ENCODE data around the gene NKD2.
"Not testable (repeated sequence)": the region's sequence is repeated elsewhere in the genome, so short reads cannot be mapped to it uniquely, and the experiment has no call there.

Gene NKD2

DNA sequence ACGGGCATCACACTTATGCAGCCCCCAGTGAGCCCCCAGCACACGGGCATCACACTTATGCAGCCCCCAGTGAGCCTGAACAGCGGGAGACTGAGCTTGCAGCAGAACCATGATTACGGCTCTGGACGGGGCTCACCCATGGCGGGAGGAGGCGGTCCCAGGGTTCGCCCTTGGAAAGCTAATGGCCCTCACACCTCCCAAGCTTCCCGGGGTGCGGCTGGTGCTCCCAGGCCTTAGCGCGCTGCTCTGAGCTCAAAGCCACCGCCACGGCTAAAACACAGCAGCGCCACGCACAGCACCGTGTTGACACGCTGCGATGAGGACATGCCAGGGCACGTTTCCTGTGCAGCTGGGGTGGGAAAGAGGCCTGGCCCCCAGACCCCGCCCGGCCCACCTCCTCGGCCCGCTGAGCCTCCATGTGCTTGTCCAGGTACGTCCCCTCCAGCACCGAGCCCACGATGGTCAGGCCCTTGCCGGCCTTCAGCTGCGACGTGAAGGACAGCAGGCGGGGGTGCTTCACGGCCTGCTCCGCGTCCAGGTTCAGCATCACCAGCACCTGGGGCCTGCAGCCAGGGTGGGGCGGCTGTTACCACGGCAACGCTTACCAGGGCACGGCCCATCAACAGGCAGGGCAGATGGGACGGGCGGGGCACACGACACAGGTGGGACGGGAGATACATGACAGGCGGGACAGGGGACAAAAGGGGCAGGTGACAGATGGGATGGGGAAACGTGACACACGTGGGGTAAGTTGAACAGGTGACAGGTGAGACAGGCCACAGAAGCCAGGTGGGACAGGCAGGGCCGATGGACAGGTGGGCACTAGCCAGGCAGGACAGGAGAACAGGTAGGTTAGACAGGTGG, 64.9 kb downstream of the NKD2 start:
- no peak for DNase-seq (ENCODE audit: low read depth)

DNA sequence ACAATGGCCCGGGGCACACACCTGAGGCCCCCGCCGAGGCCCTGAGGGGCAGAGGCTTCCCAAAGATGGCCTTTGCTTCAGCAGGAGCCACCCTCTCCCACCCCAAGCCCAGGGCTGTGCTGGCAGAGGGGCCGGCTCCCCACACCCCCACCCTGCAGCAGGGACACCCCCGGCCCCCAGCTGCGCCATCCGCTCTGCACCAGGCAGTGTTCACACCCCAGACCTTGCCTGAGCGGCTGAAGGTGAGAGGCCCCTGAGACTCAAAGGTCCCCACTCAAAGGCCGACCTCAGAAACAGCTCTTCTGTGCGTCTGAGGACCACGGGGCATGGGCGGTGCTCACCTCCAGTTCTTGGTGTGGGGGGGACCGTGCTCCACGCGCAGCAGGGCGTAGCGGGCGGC, 65.6 kb downstream of the NKD2 start:
- DNase-seq (ENCODE audit: low read depth): no peak

DNA sequence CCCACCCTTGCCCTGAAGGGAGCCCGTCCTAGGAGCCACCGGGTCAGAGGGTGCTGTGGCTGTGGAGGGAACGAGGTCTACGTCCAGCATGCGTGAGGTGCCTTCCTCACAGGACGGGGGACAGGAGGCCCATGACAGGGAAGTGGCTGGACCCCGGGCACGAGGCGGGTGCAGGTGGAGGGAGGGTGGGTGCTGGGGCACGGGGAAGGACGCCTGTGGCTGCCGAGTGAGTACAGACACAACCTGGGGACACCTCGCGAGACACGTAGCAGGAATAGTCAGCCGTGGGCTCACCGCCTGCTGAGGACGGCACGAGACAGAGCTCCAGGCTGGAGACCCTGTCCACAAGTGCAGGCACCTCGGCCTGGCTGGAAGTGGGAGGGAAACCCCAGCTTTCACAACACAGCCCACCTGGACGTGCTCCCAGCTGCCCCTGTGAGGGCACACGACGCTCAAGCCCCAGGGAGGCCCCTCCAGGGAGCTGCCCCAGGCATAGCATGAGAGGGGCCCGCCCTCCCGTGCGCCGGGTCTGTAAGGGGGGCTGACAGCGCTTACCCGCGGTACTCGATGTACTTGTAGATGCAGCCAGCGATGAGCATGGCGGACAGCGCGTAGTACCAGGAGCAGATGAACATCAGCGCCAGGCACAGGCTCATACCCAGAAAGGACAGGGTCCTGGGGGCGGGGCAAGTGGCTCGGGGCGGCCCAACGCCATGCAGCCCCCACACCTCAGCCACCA, 66.4 kb downstream of the NKD2 start:
- no peak for DNase-seq (ENCODE audit: low read depth)

DNA sequence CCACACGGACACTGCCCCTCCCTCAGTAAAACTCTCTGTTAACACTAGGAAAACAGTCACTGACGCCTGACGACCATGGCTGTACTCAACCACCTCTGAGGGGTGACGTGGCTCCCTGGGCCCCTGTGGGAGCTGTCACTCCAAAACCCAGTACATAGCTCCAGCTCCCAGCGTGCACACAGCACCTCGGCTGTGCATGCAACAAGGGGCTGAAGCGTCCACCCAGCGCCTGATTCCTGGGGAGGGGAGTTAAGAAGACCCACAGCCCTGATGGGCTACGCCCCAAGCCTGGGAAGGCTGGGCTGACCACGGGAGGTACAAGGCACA, 66.9 kb downstream of the NKD2 start:
- no peak for DNase-seq (ENCODE audit: low read depth)

DNA sequence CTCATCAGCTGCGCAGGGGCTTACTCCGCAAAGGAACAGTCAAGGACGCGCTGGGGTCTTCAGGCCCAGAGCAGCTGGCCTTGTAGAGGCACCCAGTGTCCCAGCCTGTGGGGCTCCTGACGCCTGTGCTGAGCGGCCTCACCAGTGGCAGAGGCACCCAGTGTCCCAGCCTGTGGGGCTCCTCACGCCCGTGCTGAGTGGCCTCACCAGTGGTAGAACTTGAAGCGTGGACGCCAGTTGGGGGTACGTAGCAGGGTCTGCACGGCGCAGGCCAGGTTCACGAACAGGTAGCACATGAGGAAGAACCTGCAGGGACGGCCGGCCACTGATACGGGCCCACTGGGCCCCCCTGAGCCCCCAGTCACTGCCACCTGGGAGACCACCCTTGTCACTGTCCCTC, 67.3 kb downstream of the NKD2 start:
- DNase-seq (ENCODE audit: low read depth): no peak

DNA sequence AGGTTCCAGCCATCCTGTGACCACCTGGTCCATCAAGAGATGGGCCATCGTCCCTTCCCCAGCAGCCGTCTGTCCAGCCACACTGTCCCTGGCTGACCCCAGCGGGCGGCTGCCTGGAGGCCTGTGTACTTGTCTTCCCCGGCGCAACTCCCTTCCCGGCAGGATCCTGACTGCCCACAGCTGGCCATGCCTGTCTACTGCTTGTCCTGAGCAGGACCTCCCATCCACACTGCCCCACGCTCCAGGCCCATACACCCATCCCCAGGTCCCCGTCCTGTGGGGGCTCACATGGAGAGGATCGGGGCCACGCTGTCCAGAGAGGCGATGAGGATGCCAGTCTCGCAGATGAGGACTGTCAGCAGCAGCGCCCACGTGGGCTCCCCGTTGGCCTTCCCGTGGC, 67.8 kb downstream of the NKD2 start:
- no peak for DNase-seq (ENCODE audit: low read depth)

DNA sequence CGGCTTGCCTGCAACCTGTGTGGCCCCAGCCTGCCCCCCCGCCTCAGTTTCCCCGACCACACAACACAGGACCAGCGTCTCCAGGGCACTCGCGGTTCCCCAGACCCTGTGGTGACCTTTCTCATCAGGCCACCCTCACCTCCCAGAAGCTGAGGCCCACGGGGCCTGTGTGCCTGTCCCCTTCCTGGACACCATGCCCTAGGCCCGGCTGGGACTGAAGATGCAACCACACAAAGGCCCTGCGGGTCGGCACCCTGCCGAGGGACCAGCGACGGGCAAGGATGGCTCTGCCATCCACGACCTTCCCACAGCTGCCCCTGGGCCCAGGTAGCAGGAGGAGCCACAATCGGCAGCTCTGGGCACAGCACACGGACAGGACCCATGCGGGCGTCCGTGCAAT, 68.4 kb downstream of the NKD2 start:
- no peak for DNase-seq (ENCODE audit: low read depth)

DNA sequence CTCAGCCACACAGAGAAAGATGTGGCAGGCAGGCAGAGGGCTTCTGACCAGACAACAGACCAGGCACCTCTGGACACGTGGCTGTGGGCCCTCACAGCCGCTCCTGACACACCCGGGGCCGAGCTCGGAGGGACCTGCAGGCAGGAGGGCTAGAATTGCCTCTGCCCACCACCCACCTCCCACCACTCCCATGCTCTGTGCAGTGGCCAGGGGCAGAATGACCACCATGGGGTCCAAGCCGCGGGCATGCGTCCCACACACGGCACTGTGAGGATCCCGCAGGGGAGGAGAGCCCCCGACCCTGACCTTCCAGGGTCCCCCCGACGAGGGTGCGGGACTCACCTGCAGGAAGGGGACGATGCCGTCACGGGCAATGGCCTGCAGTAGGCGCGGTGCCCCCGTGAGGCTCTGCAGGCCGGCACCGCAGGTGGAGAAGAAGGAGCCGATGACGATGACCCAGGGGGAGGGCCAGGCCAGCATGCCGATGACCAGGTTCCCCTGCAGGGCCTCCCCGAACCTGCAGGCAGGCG, 69.0 kb downstream of the NKD2 start:
- no peak for DNase-seq (ENCODE audit: low read depth)

DNA sequence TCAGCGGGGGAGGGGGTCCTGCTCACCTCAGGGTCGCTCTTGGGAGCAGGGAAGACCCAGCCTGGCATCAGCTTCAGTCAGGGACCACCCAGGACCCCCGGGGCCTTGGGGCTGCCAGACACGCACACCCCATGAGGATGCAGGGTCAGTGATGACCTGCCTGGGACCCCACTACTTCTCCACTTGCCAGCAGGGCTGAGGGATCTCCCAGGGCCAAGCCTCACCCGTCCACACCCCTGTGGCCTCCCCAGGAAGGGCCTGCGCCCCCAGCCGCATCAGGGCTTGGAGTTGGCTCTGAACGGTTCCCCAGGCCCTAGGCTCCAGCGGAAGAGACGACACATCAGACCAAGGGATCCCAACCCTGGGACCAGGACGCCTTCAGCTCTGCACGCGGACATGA, 69.6 kb downstream of the NKD2 start:
- no peak for DNase-seq (ENCODE audit: low read depth)

DNA sequence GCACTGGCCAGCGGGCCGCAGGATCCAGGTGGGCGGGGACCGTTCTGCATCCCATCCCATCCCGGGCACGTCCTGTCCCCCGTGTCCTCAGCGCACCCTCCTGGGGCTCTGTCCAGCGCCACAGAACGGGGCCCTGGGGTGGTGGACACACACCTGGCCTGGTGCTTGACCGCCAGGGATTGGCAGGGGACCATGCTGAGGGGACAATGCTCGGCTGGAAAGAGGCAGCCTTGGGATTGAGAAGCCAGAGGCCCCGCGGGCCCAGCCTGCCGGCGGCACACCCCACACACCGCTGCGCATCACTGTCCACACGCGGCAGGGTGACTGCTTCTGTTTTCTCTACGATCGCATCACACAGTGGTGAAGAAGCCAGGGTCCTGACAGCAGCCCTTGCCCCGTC, 70.2 kb downstream of the NKD2 start:
- no peak for DNase-seq (ENCODE audit: low read depth)

DNA sequence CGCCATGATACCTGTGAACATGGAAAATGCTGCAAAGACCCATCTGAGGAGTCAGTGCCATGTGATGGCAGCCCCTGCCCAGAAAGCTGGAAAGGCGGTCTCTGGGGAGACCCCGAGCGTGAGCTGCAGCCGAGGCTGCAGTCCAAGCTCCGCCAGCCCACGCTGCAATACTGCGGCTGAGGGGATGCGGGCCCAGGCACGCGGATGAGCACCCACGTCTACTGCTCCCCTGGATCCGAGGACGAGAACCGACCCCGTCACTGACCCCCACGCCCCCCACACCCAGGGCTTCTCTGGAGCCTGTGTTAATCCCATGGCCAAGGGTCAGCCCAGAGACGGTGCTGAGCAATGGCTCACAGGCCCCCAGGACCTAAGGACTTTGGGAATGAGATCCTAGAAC, 70.9 kb downstream of the NKD2 start:
- DNase-seq (ENCODE audit: low read depth): no peak

DNA sequence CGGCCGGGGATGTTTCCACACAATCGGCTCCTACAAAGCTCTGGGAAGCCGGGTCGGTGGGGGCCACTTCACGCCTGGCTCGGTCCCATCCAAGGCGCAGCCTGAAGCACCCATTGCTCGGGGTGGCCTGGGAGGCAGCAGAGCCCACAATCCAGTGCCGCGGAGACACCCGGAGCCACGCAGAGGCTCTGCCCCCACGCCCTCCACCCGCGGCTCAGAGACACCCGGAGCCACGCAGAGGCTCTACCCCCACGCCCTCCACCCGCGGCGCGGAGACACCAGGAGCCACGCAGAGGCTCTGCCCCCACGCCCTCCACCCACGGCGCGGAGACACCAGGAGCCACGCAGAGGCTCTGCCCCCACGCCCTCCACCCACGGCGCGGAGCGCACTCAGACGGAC, 71.4 kb downstream of the NKD2 start:
- DNase-seq (ENCODE audit: low read depth): no peak

DNA sequence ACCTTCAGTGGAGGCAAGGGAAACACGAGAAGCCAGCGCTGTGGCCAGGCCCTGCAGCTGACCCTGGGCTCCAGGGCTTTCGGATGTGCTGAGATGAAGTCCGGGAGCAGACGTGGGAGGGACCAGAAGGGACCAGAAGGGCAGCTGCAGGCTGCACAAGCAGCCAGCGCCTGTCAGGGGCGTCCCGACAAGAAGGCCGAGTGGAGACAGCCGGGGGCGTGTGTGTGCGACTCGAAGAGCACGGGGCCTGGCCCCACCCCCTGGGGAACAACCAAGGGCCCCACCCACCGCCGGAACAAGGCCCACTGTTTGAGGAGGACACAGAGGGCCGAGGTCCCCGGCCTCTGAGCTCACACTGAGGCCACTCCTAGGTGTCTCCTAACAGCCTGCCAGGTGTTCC, 71.8 kb downstream of the NKD2 start:
- DNase-seq (ENCODE audit: low read depth): no peak

DNA sequence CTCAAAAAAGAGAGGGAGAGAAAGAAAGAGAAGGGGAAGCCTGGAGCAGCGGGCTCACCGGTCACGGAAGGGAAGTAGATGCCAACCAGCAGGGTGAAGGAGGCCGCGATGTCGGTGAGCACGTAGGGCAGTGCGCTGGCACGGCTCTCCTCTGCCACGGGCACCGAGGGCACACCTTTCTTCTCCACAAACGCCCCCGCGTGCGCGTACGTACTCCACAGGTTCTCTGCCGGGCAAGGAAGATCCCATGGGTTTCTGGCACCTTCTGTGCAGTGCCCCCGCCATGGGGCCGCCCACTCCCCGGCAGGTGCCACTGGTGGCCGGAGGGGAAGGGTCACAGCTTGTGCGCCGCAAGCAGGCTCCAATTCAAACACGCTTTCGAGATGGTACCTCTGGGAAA, 72.9 kb downstream of the NKD2 start:
- no peak for DNase-seq (ENCODE audit: low read depth)

DNA sequence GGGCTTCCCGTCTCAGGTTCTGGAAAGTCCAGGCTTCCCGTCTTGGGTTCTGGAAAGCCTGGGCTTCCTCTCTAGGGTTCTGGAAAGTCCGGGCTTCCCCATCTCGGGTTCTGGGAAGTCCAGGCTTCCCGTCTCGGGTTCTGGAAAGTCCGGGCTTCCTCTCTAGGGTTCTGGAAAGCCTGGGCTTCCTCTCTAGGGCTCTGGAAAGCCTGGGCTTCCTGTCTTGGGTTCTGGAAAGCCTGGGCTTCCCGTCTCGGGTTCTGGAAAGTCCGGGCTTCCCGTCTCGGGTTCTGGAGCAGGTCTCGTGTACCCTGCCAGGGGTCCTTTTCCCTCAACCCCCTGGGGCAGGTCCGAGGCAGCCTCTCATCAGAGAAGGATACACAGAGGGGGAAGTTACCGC, 74.4 kb downstream of the NKD2 start:
- not testable (repeated sequence) for DNase-seq (ENCODE audit: low read depth)

DNA sequence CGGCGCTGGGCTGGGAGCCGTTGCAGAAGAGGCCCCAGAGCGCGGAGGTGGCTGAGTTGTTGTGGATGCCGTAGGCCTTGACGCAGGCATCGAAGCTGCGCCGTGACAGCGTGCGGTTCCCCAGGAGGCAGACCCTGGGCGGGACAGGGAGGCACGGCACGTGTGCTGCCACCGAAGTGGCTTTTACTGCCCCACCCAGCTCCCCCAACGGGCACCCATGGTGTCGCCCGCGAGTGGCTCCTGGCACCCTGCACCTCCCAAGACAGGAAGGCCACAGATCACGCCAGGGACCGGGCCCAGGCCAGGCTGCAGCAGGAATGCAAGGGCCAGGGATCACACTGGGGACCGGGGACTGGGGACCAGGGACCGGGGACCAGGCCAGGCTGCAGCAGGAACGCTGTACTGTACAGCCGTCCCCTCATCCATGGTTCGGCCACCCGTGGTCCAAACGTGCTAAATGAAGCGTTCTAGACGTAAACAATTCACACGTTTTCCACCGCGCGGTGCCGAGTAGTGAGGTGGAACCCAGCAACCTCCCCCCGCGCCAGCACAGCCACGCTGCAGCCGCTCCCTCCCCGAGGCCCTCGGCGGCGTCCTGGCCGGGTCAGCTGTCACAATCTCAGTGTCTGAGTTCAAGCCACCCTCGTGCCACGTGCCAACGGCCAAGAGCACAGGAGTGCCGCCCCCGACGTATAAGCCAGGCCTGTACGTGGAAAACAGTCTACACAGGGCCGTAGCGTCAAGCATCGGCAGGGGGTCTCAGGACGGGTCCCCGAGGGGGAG, 75.4 kb downstream of the NKD2 start:
- DNase-seq (ENCODE audit: low read depth): no peak

DNA sequence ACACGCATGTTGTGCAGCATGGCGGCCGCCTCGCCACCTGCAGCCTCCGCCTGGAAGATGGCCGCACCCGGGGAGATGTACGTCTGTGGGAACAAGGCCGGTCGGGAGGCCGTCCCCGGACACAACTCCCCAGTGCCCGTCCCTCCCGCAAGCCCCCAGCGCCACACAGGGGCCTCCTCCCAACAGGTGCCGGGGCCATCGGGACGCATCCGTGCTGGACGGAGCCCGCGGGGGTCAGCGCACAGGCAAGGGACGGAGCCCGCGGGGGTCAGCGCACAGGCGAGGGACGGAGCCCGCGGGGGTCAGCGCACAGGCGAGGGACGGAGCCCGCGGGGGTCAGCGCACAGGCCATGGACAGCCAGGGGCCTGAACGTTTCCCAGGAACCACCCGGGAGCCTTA, 76.8 kb downstream of the NKD2 start:
- DNase-seq (ENCODE audit: low read depth): no peak

DNA sequence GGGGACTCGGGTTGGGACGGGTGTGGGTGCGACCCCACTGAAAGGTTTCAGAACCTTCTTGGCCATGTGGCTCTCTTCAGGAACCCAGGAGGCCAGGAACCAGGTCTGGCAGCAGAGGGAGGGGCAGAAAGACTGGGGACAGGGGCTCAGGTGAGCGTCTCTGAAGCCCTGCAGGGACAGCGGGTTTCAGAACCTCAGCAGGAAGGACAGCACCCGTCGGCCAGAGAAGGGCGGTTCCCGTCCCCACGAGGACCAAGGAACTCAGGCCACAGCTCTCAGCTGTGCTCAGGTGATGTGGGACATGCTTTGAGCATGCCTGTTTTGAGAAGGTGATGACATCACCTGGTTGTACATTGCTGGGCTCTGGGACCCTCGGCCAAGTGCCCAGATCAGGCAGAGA, 77.5 kb downstream of the NKD2 start:
- DNase-seq (ENCODE audit: low read depth): no peak

DNA sequence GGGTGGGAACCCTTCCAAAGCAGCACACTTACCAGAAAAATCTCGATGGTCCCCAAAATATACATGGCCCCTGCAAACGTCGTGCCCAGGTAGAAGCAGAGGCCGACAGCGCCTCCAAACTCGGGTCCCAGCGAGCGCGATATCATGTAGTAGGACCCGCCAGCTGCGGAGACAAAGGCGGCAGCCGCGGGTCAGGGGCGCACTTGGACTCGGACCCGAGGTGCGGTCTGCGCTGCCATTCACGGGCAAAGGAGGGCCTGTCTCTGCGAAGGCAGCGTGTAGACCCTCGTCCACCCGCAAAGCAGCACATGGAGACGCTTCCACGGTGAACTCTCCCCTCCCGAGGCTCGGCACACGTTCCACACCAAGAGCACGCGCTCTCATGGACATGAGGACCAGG, 78.3 kb downstream of the NKD2 start:
- DNase-seq (ENCODE audit: low read depth): no peak

DNA sequence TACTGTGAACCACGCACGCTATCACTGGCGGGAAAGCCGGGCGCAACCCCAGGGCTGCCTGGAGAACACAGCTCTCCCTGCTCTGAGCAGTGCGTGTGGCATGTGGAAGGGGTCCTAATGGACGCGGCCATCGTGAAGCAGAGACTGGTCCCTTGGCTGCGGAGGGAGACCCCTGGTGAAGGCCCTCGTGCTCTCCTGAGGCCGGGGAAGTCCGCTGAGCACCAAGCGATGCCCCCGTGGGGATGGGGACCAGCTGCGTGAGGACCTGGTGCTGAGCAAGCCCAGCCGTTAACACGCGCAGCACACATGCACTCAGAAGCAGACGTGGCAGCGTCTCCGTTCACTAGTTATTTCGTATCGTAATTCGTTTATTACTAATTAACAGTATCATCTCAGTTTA, 78.8 kb downstream of the NKD2 start:
- no peak for DNase-seq (ENCODE audit: low read depth)

DNA sequence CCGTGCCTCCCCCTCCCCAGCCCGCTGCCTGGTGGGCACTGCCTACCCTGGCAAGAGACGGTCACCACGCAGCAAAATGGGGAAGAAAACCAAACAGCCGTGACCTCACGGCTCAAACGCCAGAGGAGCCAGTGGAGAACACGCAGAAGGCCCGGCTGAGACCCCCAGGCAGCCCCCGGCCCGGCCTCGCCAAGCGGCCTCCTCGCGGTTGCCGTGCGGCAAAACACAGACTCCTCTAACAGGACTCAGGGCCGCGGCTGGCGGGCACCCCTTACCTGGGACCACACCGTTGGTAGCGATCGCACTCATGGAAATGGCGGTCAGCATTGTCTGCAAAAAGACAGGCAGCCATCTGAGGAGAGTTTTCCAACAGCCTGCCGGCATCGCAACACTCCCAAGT, 79.4 kb downstream of the NKD2 start:
- DNase-seq (ENCODE audit: low read depth): no peak

All from stimulated activated CD8-positive, alpha-beta memory T cell treated with anti-CD3 and anti-CD28 coated beads, Interleukin-15, amount 100 ng/mL, for 1 hour (primary cell).